GM19099 (cell line): ENCODE measurements around the gene KIAA1958.

Experiments
- POLR2A ChIP-seq: IDR thresholded peaks from 3 replicates; pipeline ENCODE4 v1.6.1; 2011; ENCODE audit warnings: low read depth; ENCODE audit not compliant: insufficient read length; ENCODE audit errors: extremely low read depth

KIAA1958 gene

GRCh38 chr9:112623198-112623597 is 136.6 kb downstream of the KIAA1958 start:
- TF ChIP-seq POLR2A = no peak

GRCh38 chr9:112624711-112625707 is 138.4 kb downstream of the KIAA1958 start:
- TF ChIP-seq POLR2A = no peak

- no peak for TF ChIP-seq POLR2A
These were observed 143.3 kb downstream of the KIAA1958 start for GRCh38 chr9:112629671-112630485.

GRCh38 chr9:112631313-112632070 is 144.9 kb downstream of the KIAA1958 start:
- no peak for TF ChIP-seq POLR2A

- TF ChIP-seq POLR2A = no peak
These were observed 153.7 kb downstream of the KIAA1958 start for GRCh38 chr9:112640311-112640710.

GRCh38 chr9:112642126-112642525 is 155.5 kb downstream of the KIAA1958 start:
- no peak for TF ChIP-seq POLR2A

- no peak for TF ChIP-seq POLR2A
These were observed 161.0 kb downstream of the KIAA1958 start for GRCh38 chr9:112647596-112647995.

- TF ChIP-seq POLR2A = no peak
These were observed 162.0 kb downstream of the KIAA1958 start for GRCh38 chr9:112648624-112649023.

- TF ChIP-seq POLR2A = no peak
These were observed 167.7 kb downstream of the KIAA1958 start for GRCh38 chr9:112654282-112654681.

GRCh38 chr9:112655668-112656067 is 169.0 kb downstream of the KIAA1958 start:
- no peak for TF ChIP-seq POLR2A

- no peak for TF ChIP-seq POLR2A
These were observed 173.3 kb downstream of the KIAA1958 start for GRCh38 chr9:112659906-112660305.

GRCh38 chr9:112663681-112664080 is 177.1 kb downstream of the KIAA1958 start:
- TF ChIP-seq POLR2A = no peak

GRCh38 chr9:112664531-112664930 is 177.9 kb downstream of the KIAA1958 start:
- TF ChIP-seq POLR2A = no peak

- no peak for TF ChIP-seq POLR2A
These were observed 178.7 kb downstream of the KIAA1958 start for GRCh38 chr9:112665347-112665746.

- no peak for TF ChIP-seq POLR2A
These were observed 182.7 kb downstream of the KIAA1958 start for GRCh38 chr9:112669326-112669725.
